Panc1 (cell line): Measurements from ENCODE around the gene TEX13C. TPM values are rescaled to one million over a fixed set of nuclear protein-coding genes. Genes with fewer than 3 reads are reported as not detected.

Experiments used
- ATAC-seq: fragments of 200-7000 bp; cut with Tn5 transposase; 2 replicates; pipeline ENCODE4 v1.9.1; 2020; ENCODE audit warnings: mild to moderate bottlenecking, moderate library complexity
- BruUV-seq: library from RNA; stranded (reverse); fragments of 400-500 nt; replicated peaks from 2 replicates; lab custom pipeline; 2021; lab: Mats Ljungman, UMichigan
- CTCF ChIA-PET: fragments of 300-600 bp; sonication (Branson Sonifier 250); formaldehyde crosslinking; loops from one replicate; lab custom pipeline; 2022; ENCODE audit warnings: antibody characterized with exemption; lab: Charles Lee
- POLR2A ChIA-PET: fragments of 300-600 bp; sonication (Branson Sonifier 250); formaldehyde crosslinking; loops from one replicate; lab custom pipeline; 2022; ENCODE audit warnings: antibody characterized with exemption; lab: Charles Lee
- DNase-seq: peaks from one replicate; pipeline ENCODE4 v3.0.0-alpha.2; 2010; ENCODE audit warnings: low read depth, low spot score
- H3K27ac ChIP-seq: 2 replicates; pipeline ENCODE4 v1.5.1; 2011; ENCODE audit warnings: mild to moderate bottlenecking, low read length, inconsistent platforms
- H3K27me3 ChIP-seq: fragments of 200-500 bp; sonication (Bioruptor generic); 2 replicates; pipeline ENCODE4 v1.6.0; 2014; ENCODE audit warnings: low read length, inconsistent platforms; ENCODE audit not compliant: control insufficient read depth, insufficient read depth
- H3K36me3 ChIP-seq: fragments of 200-500 bp; sonication (Bioruptor generic); 2 replicates; pipeline ENCODE4 v1.5.1; 2014; ENCODE audit warnings: inconsistent platforms, mild to moderate bottlenecking, low read length, moderate library complexity; ENCODE audit not compliant: control insufficient read depth, insufficient read depth
- H3K4me1 ChIP-seq: 2 replicates; pipeline ENCODE4 v1.5.1; 2011; ENCODE audit warnings: inconsistent platforms, mild to moderate bottlenecking, low read length, moderate library complexity; ENCODE audit not compliant: control insufficient read depth, insufficient read depth
- H3K4me3 ChIP-seq, 2 experiments: 2 replicates each; pipeline ENCODE4 v1.5.1; 2011 to 2012; ENCODE audit warnings: low read depth in 2 of 2, low read length in 2 of 2, mild to moderate bottlenecking in 2 of 2, inconsistent platforms in 1 of 2, moderate library complexity in 1 of 2
- H3K9me3 ChIP-seq: fragments of 200-500 bp; sonication (Bioruptor generic); 2 replicates; pipeline ENCODE4 v1.5.1; 2014; ENCODE audit warnings: low read depth, mild to moderate bottlenecking, inconsistent platforms, low read length, moderate library complexity; ENCODE audit not compliant: control insufficient read depth, insufficient read depth
- POLR2AphosphoS5 ChIP-seq: IDR thresholded peaks from 2 replicates; pipeline ENCODE4 v1.6.1; 2012; ENCODE audit warnings: mild to moderate bottlenecking, low read depth, low read length, moderate library complexity
- SIN3A ChIP-seq: IDR thresholded peaks from 2 replicates; pipeline ENCODE4 v1.6.1; 2012; ENCODE audit warnings: low read depth, mild to moderate bottlenecking, low read length, moderate library complexity, borderline replicate concordance; ENCODE audit not compliant: insufficient read depth
- TCF7L2 ChIP-seq: IDR thresholded peaks from 2 replicates; pipeline ENCODE4 v1.6.1; 2011; ENCODE audit warnings: mild to moderate bottlenecking, low read depth, low read length, inconsistent platforms
- in situ Hi-C: cut with HindIII; loops from 2 replicates; pipeline ENCODE4 v1.10.0; 2016; ENCODE audit warnings: low sequenced_read_pairs, low pct_unique_long_range_greater_than_20kb
- intact Hi-C: fragments of 100-400 bp; cut with micrococcal nuclease; formaldehyde crosslinking; loops from one replicate; pipeline ENCODE4 v1.10.0; 2022; ENCODE audit not compliant: unreplicated experiment
- total RNA-seq: library from RNA; stranded (reverse); gene quantifications from one replicate; pipeline ENCODE4 v1.2.1, GENCODE V29; 2021; ENCODE audit not compliant: unreplicated experiment
- TF ChIP-seq, protein P1 (sequence below), 2 experiments: IDR thresholded peaks; 2 replicates each; pipeline ENCODE4 v1.6.1; 2011 to 2012; ENCODE audit warnings: low read depth in 2 of 2, control low read depth in 1 of 2, low read length in 1 of 2, mild to moderate bottlenecking in 1 of 2, moderate library complexity in 1 of 2; ENCODE audit not compliant: insufficient read depth in 1 of 2
- TF ChIP-seq, protein P2 (sequence below): fragments of 450-650 bp; IDR thresholded peaks from 2 replicates; pipeline ENCODE4 v1.5.1; 2017; ENCODE audit warnings: mild to moderate bottlenecking

TEX13C gene
- total RNA-seq, 1 experiment from 2014 or later, result not detected

DNA sequence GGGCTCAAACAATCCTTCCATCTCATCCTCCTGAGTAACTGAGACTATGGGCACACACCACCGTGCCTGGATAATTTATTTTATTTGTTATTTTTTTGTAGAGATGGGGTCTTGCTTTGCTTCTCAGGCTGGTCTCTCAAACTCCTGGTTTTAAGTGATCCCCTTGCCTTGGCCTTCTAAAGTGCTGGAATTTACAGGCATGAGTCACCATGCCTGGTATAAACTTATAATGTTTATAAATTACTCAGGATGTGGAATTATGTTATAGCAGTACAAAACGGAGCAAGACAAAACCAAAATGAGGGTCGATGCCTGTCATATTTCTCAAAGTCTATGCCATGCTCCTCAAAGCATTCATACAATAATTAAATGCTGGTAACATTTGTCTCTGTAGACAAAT is 29.8 kb upstream of the TEX13C start:
- CTCF ChIA-PET, result no interaction called here

DNA sequence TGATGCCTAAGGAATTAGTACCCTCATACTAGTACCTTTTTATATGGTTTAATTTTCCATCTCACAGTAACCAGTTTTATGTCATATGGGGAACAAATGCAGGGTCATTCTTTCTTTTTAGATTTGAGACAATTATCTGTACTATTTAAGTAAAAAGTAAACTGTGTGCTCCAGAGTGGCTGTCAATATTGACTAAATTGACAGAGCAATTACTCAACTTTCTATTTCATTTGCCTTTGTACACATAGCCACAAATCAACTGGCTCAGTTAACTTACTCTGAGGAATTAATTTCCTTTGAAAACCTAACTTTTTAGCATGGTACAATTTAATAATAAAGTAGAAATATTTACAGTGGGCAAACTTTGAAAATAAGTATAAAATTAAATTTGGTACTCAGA is 28.5 kb upstream of the TEX13C start:
- no TSS peak for BruUV-seq
- intact Hi-C loops (no loop called here), in situ Hi-C loops (no loop called here)
- Histone ChIP-seq H3K9me3 (no peaks in the 10 kb centered on the region), H3K4me1 (no peaks in the 10 kb centered on the region), H3K36me3 (no peaks in the 10 kb centered on the region), H3K27me3 (no peaks in the 10 kb centered on the region), H3K4me3 (no peak overlapping the region), H3K27ac (no peak overlapping the region)
- no peak for DNase-seq
- ChIA-PET CTCF (no interaction called here), POLR2A (no interaction called here)
- no peak for TF ChIP-seq POLR2AphosphoS5
- no peak for TF ChIP-seq TCF7L2
- TF ChIP-seq, protein P1, sequence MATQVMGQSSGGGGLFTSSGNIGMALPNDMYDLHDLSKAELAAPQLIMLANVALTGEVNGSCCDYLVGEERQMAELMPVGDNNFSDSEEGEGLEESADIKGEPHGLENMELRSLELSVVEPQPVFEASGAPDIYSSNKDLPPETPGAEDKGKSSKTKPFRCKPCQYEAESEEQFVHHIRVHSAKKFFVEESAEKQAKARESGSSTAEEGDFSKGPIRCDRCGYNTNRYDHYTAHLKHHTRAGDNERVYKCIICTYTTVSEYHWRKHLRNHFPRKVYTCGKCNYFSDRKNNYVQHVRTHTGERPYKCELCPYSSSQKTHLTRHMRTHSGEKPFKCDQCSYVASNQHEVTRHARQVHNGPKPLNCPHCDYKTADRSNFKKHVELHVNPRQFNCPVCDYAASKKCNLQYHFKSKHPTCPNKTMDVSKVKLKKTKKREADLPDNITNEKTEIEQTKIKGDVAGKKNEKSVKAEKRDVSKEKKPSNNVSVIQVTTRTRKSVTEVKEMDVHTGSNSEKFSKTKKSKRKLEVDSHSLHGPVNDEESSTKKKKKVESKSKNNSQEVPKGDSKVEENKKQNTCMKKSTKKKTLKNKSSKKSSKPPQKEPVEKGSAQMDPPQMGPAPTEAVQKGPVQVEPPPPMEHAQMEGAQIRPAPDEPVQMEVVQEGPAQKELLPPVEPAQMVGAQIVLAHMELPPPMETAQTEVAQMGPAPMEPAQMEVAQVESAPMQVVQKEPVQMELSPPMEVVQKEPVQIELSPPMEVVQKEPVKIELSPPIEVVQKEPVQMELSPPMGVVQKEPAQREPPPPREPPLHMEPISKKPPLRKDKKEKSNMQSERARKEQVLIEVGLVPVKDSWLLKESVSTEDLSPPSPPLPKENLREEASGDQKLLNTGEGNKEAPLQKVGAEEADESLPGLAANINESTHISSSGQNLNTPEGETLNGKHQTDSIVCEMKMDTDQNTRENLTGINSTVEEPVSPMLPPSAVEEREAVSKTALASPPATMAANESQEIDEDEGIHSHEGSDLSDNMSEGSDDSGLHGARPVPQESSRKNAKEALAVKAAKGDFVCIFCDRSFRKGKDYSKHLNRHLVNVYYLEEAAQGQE (IDR thresholded peaks at IDR 0.05; ENCODE audit: insufficient read depth in 1 of 2, low read depth in 2 of 2, low read length in 1 of 2), result no peak
- TF ChIP-seq SIN3A, result no peak
- TF ChIP-seq, protein P2, sequence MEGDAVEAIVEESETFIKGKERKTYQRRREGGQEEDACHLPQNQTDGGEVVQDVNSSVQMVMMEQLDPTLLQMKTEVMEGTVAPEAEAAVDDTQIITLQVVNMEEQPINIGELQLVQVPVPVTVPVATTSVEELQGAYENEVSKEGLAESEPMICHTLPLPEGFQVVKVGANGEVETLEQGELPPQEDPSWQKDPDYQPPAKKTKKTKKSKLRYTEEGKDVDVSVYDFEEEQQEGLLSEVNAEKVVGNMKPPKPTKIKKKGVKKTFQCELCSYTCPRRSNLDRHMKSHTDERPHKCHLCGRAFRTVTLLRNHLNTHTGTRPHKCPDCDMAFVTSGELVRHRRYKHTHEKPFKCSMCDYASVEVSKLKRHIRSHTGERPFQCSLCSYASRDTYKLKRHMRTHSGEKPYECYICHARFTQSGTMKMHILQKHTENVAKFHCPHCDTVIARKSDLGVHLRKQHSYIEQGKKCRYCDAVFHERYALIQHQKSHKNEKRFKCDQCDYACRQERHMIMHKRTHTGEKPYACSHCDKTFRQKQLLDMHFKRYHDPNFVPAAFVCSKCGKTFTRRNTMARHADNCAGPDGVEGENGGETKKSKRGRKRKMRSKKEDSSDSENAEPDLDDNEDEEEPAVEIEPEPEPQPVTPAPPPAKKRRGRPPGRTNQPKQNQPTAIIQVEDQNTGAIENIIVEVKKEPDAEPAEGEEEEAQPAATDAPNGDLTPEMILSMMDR, result no peak
- no peak for ATAC-seq

More for the DNA sequence above, 29.8 kb upstream of the TEX13C start:
- H3K27me3 ChIP-seq, result no peaks in the 10 kb centered on the region
- DNase-seq, result no peak
- no peaks in the 10 kb centered on the region for H3K9me3 ChIP-seq
- BruUV-seq, result no TSS peak
- POLR2A ChIA-PET, result no interaction called here
- no peak for ATAC-seq
- intact Hi-C loops, result no loop called here
- H3K27ac ChIP-seq, result no peak overlapping the region
- in situ Hi-C loops, result no loop called here
- no peak for TF ChIP-seq SIN3A
- TF ChIP-seq TCF7L2, result no peak
- TF ChIP-seq, protein P1 (IDR thresholded peaks at IDR 0.05; ENCODE audit: insufficient read depth in 1 of 2, low read depth in 2 of 2, low read length in 1 of 2), result no peak
- no peak for TF ChIP-seq POLR2AphosphoS5
- TF ChIP-seq, protein P2, result no peak
- H3K36me3 ChIP-seq, result no peaks in the 10 kb centered on the region
- no peak overlapping the region for H3K4me3 ChIP-seq
- no peaks in the 10 kb centered on the region for H3K4me1 ChIP-seq
